HL-60 (cell line): ENCODE measurements around the gene ADGRA1.

ENCODE experiments used
- DNase-seq, 2 experiments: peaks; one replicate each; pipeline ENCODE4 v3.0.0-alpha.2; 2010 to 2020; ENCODE audit warnings: low read depth in 1 of 2, low spot score in 1 of 2
- H3K27ac ChIP-seq: fragments of 250-450 bp; sonication (Bioruptor Pico); replicated peaks from 2 replicates; pipeline ENCODE4 v1.5.1; 2020; ENCODE audit warnings: mild to moderate bottlenecking, moderate library complexity
- H3K27me3 ChIP-seq: fragments of 250-450 bp; sonication (Bioruptor Pico); 2 replicates; pipeline ENCODE4 v1.5.1; 2021; ENCODE audit warnings: mild to moderate bottlenecking, moderate library complexity; ENCODE audit not compliant: insufficient read depth, poor library complexity, severe bottlenecking
- H3K4me3 ChIP-seq: replicated peaks from 2 replicates; pipeline ENCODE4 v1.5.1; 2011; ENCODE audit warnings: mild to moderate bottlenecking, control low read depth, low read length; ENCODE audit not compliant: insufficient read depth
- CTCF ChIP-seq: IDR thresholded peaks from one replicate; pipeline ENCODE4 v1.5.1; 2011; ENCODE audit warnings: low read length, control low read depth, inconsistent platforms; ENCODE audit not compliant: insufficient read depth
- GABPA ChIP-seq: IDR thresholded peaks from 2 replicates; pipeline ENCODE4 v1.6.1; 2012; ENCODE audit warnings: low read depth
- POLR2AphosphoS5 ChIP-seq: IDR thresholded peaks from 2 replicates; pipeline ENCODE4 v1.6.1; 2012; ENCODE audit warnings: low read depth
- REST ChIP-seq: IDR thresholded peaks from 2 replicates; pipeline ENCODE4 v1.6.1; 2012; ENCODE audit warnings: low read depth; ENCODE audit not compliant: insufficient replicate concordance
- SPI1 ChIP-seq: IDR thresholded peaks from 2 replicates; pipeline ENCODE4 v1.6.1; 2012; ENCODE audit warnings: low read depth, mild to moderate bottlenecking, borderline replicate concordance

The ADGRA1 gene

GRCh38 chr10:133056651-133057178, 31.0 kb upstream of the ADGRA1 start:
- DNase-seq: no peak
- TF ChIP-seq GABPA (no peak), SPI1 (no peak), REST (no peak), CTCF (no peak), POLR2AphosphoS5 (no peak)
- Histone ChIP-seq H3K27ac (no peak overlapping the region), H3K27me3 (no peaks in the 10 kb centered on the region), H3K4me3 (no peak overlapping the region)

GRCh38 chr10:133058331-133059092, 29.2 kb upstream of the ADGRA1 start:
- no peaks in the 10 kb centered on the region for H3K27me3 ChIP-seq
- DNase-seq: peak in 1 of 2 experiments; percentile 33
- TF ChIP-seq POLR2AphosphoS5 (no peak), SPI1 (peak; percentile 35; the same call in 1 of the 2 replicates)
- H3K4me3 ChIP-seq: no peak overlapping the region
- no peak overlapping the region for H3K27ac ChIP-seq

- no peak overlapping the region for H3K27ac ChIP-seq
- H3K4me3 ChIP-seq: no peak overlapping the region
- TF ChIP-seq CTCF (no peak), POLR2AphosphoS5 (no peak), SPI1 (no peak), REST (no peak), GABPA (no peak)
- DNase-seq: no peak
- H3K27me3 ChIP-seq: no peaks in the 10 kb centered on the region
Measured at GRCh38 chr10:133059093-133059470, 28.6 kb upstream of the ADGRA1 start.

GRCh38 chr10:133059571-133059970, 28.2 kb upstream of the ADGRA1 start:
- Histone ChIP-seq H3K27me3 (no peaks in the 10 kb centered on the region), H3K4me3 (no peak overlapping the region), H3K27ac (no peak overlapping the region)
- no peak for DNase-seq
- no peak for TF ChIP-seq POLR2AphosphoS5

- Histone ChIP-seq H3K27ac (no peak overlapping the region), H3K27me3 (no peaks in the 10 kb centered on the region), H3K4me3 (no peak overlapping the region)
- TF ChIP-seq CTCF: no peak
- DNase-seq: no peak
Measured at GRCh38 chr10:133060022-133060421, 27.7 kb upstream of the ADGRA1 start.
